HG03442 (cell line): ENCODE measurements around the gene TNNI2.
"Not testable (repeated sequence)": the region's sequence is repeated elsewhere in the genome, so short reads cannot be mapped to it uniquely, and the experiment has no call there.

Experiments used
- ATAC-seq: cut with Tn5 transposase; IDR thresholded peaks from one replicate; pipeline ENCODE4 v1.9.1; 2021; ENCODE audit warnings: mild to moderate bottlenecking, moderate library complexity; ENCODE audit not compliant: unreplicated experiment

TNNI2 gene

GRCh38 chr11:1883346-1884302, 44.8 kb downstream of the TNNI2 start:
- ATAC-seq, result no peak

GRCh38 chr11:1884303-1884700, 45.5 kb downstream of the TNNI2 start:
- ATAC-seq, result no peak

- not testable (repeated sequence) for ATAC-seq
These were observed 47.8 kb downstream of the TNNI2 start for GRCh38 chr11:1886551-1886950.

GRCh38 chr11:1887451-1888346, 48.9 kb downstream of the TNNI2 start:
- no peak for ATAC-seq

- ATAC-seq, result no peak
These were observed 49.6 kb downstream of the TNNI2 start for GRCh38 chr11:1888347-1888753.

GRCh38 chr11:1888811-1889210, 50.0 kb downstream of the TNNI2 start:
- ATAC-seq, result no peak

- no peak for ATAC-seq
These were observed 50.6 kb downstream of the TNNI2 start for GRCh38 chr11:1889224-1889930.

- ATAC-seq, result no peak
These were observed 51.4 kb downstream of the TNNI2 start for GRCh38 chr11:1889941-1890855.
